SK-MEL-5 (cell line): ENCODE results near the gene WDR70. TPM values are rescaled to one million over a fixed set of nuclear protein-coding genes. Genes with fewer than 3 reads are reported as not detected.
"Not testable (repeated sequence)": the region's sequence is repeated elsewhere in the genome, so short reads cannot be mapped to it uniquely, and the experiment has no call there.

Experiments
- DNase-seq: peaks from one replicate; pipeline ENCODE4 v3.0.0-alpha.2; 2016; ENCODE audit warnings: low read depth, low spot score
- in situ Hi-C: cut with HindIII; loops from 2 replicates; pipeline ENCODE4 v1.10.0; 2016; ENCODE audit warnings: low sequenced_read_pairs, high pct_unique_total_duplicates, low pct_unique_long_range_greater_than_20kb
- total RNA-seq: library from RNA; depleted of rRNA; stranded (reverse); fragments of >200 nt; shearing (Covaris generic); gene quantifications from 2 replicates; pipeline ENCODE4 v1.2.3, GENCODE V29; 2014

Gene WDR70
- total RNA-seq, 1 experiment from 2014 or later: 45.6 TPM

- in situ Hi-C loops: no loop called here
- no peak for DNase-seq
Observed at GRCh38 chr5:37437711-37438110, 58.6 kb downstream of the WDR70 start.

GRCh38 chr5:37445783-37446182 lies 66.7 kb downstream of the WDR70 start:
- DNase-seq, in situ Hi-C loops: not testable (repeated sequence)

- DNase-seq: no peak
- in situ Hi-C loops: no loop called here
Observed at GRCh38 chr5:37448941-37449340, 69.8 kb downstream of the WDR70 start.

- in situ Hi-C loops, DNase-seq: not testable (repeated sequence)
Observed at GRCh38 chr5:37451991-37452390, 72.9 kb downstream of the WDR70 start.

- DNase-seq, in situ Hi-C loops: not testable (repeated sequence)
Observed at GRCh38 chr5:37453252-37453651, 74.1 kb downstream of the WDR70 start.

- DNase-seq, in situ Hi-C loops: not testable (repeated sequence)
Observed at GRCh38 chr5:37454402-37455055, 75.4 kb downstream of the WDR70 start.

- in situ Hi-C loops: not testable (repeated sequence)
Observed at GRCh38 chr5:37463191-37464051, 84.3 kb downstream of the WDR70 start.

GRCh38 chr5:37464581-37464980 lies 85.5 kb downstream of the WDR70 start:
- DNase-seq: peak; percentile 38
- in situ Hi-C loops: not testable (repeated sequence)

More at GRCh38 chr5:37463191-37464051, 84.3 kb downstream of the WDR70 start:
- DNase-seq: not testable (repeated sequence)

GRCh38 chr5:37469383-37469782 lies 90.3 kb downstream of the WDR70 start:
- DNase-seq, in situ Hi-C loops: not testable (repeated sequence)

- in situ Hi-C loops: no loop called here
Observed at GRCh38 chr5:37471666-37472197, 92.6 kb downstream of the WDR70 start.

GRCh38 chr5:37477426-37477825 lies 98.3 kb downstream of the WDR70 start:
- in situ Hi-C loops: no loop called here
- DNase-seq: no peak

More at GRCh38 chr5:37471666-37472197, 92.6 kb downstream of the WDR70 start:
- no peak for DNase-seq

GRCh38 chr5:37478121-37478894 lies 99.2 kb downstream of the WDR70 start:
- no peak for DNase-seq
- in situ Hi-C loops: no loop called here

GRCh38 chr5:37481395-37481794 lies 102.3 kb downstream of the WDR70 start:
- DNase-seq, in situ Hi-C loops: not testable (repeated sequence)

- in situ Hi-C loops: no loop called here
- no peak for DNase-seq
Observed at GRCh38 chr5:37490120-37490810, 111.1 kb downstream of the WDR70 start.

- no peak for DNase-seq
- in situ Hi-C loops: no loop called here
Observed at GRCh38 chr5:37490931-37491330, 111.8 kb downstream of the WDR70 start.

GRCh38 chr5:37492778-37493555 lies 113.8 kb downstream of the WDR70 start:
- in situ Hi-C loops: no loop called here
- no peak for DNase-seq
